Keratinocyte (primary cell): ENCODE data around the gene ZNF831. TPM values are rescaled to one million over a fixed set of nuclear protein-coding genes. Genes with fewer than 3 reads are reported as not detected.

Source experiments
- DNase-seq: peaks from one replicate; pipeline ENCODE4 v3.0.0-alpha.2; 2011; ENCODE audit warnings: low read depth, missing footprints, low spot score
- FAIRE-seq: peaks from 2 replicates; lab custom pipeline; 2011; peaks lifted over from hg19 to GRCh38; lab: Jason Lieb, UNC
- H2AFZ ChIP-seq: 2 replicates; pipeline ENCODE4 v1.6.0; 2012; ENCODE audit warnings: low read length, control low read depth, inconsistent platforms; ENCODE audit not compliant: control insufficient read depth
- H3K27ac ChIP-seq: 2 replicates; pipeline ENCODE4 v1.5.1; 2011; ENCODE audit warnings: low read length; ENCODE audit not compliant: control insufficient read depth, insufficient read depth
- H3K27me3 ChIP-seq: 3 replicates; pipeline ENCODE4 v1.6.0; 2011; ENCODE audit warnings: low read length; ENCODE audit not compliant: control insufficient read depth, insufficient read depth; ENCODE audit errors: extremely low read depth
- H3K36me3 ChIP-seq, 2 experiments: 2 replicates in 1 of 2; 3 replicates in 1 of 2; pipeline ENCODE4 v1.5.1; 2011; ENCODE audit warnings: low read length in 2 of 2, mild to moderate bottlenecking in 1 of 2; ENCODE audit not compliant: control insufficient read depth in 2 of 2, insufficient read depth in 2 of 2; ENCODE audit errors: extremely low read depth in 1 of 2
- H3K4me1 ChIP-seq: 3 replicates; pipeline ENCODE4 v1.5.1; 2011; ENCODE audit warnings: low read length; ENCODE audit not compliant: control insufficient read depth, insufficient read depth; ENCODE audit errors: extremely low read depth
- H3K4me2 ChIP-seq: 3 replicates; pipeline ENCODE4 v1.6.0; 2011; ENCODE audit warnings: low read depth, low read length; ENCODE audit not compliant: control insufficient read depth, insufficient read depth; ENCODE audit errors: extremely low read depth
- H3K4me3 ChIP-seq, 3 experiments: fragments of 200-600 bp in 1 of 3; sonication (generic) in 1 of 3; 2 replicates in 2 of 3; 3 replicates in 1 of 3; pipeline ENCODE4 v1.5.1; 2011 to 2016; ENCODE audit warnings: low read length in 3 of 3, mild to moderate bottlenecking in 3 of 3, control low read depth in 2 of 3, inconsistent platforms in 1 of 3, low read depth in 1 of 3, mixed read lengths in 1 of 3, mixed run types in 1 of 3, moderate library complexity in 1 of 3; ENCODE audit not compliant: control insufficient read depth in 2 of 3, insufficient read depth in 2 of 3; ENCODE audit errors: extremely low read depth in 1 of 3
- H3K79me2 ChIP-seq: 2 replicates; pipeline ENCODE4 v1.6.0; 2012; ENCODE audit warnings: low read length; ENCODE audit not compliant: control insufficient read depth, insufficient read depth
- H3K9ac ChIP-seq: 3 replicates; pipeline ENCODE4 v1.6.0; 2011; ENCODE audit warnings: low read length; ENCODE audit not compliant: control insufficient read depth, insufficient read depth; ENCODE audit errors: extremely low read depth
- H3K9me1 ChIP-seq: 3 replicates; pipeline ENCODE4 v1.6.0; 2011; ENCODE audit warnings: low read length; ENCODE audit not compliant: control insufficient read depth, insufficient read depth; ENCODE audit errors: extremely low read depth
- H3K9me3 ChIP-seq: 2 replicates; pipeline ENCODE4 v1.5.1; 2012; ENCODE audit warnings: low read depth, low read length; ENCODE audit not compliant: control insufficient read depth
- H4K20me1 ChIP-seq: 3 replicates; pipeline ENCODE4 v1.6.0; 2011; ENCODE audit warnings: low read length; ENCODE audit not compliant: control insufficient read depth, insufficient read depth; ENCODE audit errors: extremely low read depth
- CTCF ChIP-seq, 3 experiments: IDR thresholded peaks in 1 of 3; conservative IDR thresholded peaks in 1 of 3; optimal IDR thresholded peaks in 1 of 3; 2 replicates in 2 of 3; 3 replicates in 1 of 3; pipeline versions ENCODE3 to v1.5.1; 2011; ENCODE audit warnings: low read length in 3 of 3, mild to moderate bottlenecking in 3 of 3, moderate library complexity in 2 of 3, control low read depth in 1 of 3, inconsistent platforms in 1 of 3; ENCODE audit not compliant: insufficient read depth in 2 of 3; ENCODE audit errors: extremely low read depth in 1 of 3
- EZH2 ChIP-seq: IDR thresholded peaks from one replicate; pipeline ENCODE4 v1.6.1; 2012; ENCODE audit warnings: inconsistent platforms, mild to moderate bottlenecking, low read length, moderate library complexity
- dilution Hi-C: fragments of 300-500 bp; cut with MboI; formaldehyde crosslinking; loops from one replicate; pipeline ENCODE4 v1.7.0; 2020; ENCODE audit warnings: low sequenced_read_pairs; ENCODE audit not compliant: extremely low pct_ligation_motif_present
- polyA plus RNA-seq, 5 experiments: library from polyadenylated mRNA; depleted of rRNA in 3 of 5; stranded (reverse) in 3 of 5; stranded (forward) in 1 of 5; unstranded in 1 of 5; fragments of >200 nt; gene quantifications; 1 replicate in 1 of 5; 2 replicates in 3 of 5; 3 replicates in 1 of 5; pipeline versions ENCODE4 v1.2.1 to v1.2.3, GENCODE V29; 2011 to 2012; ENCODE audit warnings: missing spikeins in 2 of 5, low read depth in 1 of 5, low replicate concordance in 1 of 5

The ZNF831 gene
- polyA plus RNA-seq, 1 donor (not counting 4 experiments of a cell fraction or from before 2014, with no cell fraction given): not detected

DNA sequence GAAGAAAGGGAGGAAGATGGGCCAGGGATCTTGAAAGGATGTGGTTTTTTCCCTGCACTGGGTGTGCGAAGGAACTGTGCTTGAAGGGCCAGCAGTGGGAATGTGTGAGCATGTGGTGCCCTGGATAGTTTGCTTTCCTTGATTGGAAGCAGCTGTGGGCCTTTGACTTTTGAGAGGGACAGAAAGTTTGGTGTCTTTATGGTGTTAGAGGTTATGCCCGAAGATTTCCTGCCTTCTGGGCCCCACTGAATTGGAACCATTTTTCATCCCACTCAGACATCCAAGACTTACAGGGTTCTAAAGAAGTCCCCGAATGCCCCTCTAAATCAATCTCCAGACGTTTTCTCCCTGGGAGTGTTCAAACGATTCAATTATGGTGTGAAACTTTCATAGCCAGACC, 113.3 kb downstream of the ZNF831 start:
- no peaks in the 10 kb centered on the region for H4K20me1 ChIP-seq
- no peaks in the 10 kb centered on the region for H3K9me3 ChIP-seq
- no peaks in the 10 kb centered on the region for H3K36me3 ChIP-seq
- no peak overlapping the region for H2AFZ ChIP-seq
- H3K4me3 ChIP-seq: no peak overlapping the region
- no peak for DNase-seq
- no peaks in the 10 kb centered on the region for H3K27me3 ChIP-seq
- no peak overlapping the region for H3K9ac ChIP-seq
- FAIRE-seq: no peak
- TF ChIP-seq EZH2 (no peak), CTCF (optimal IDR thresholded peaks at IDR 0.05 in 1 of 3, IDR thresholded peaks at IDR 0.05 in 1 of 3, conservative IDR thresholded peaks at IDR 0.05 in 1 of 3; ENCODE audit: extremely low read depth in 1 of 3, insufficient read depth in 2 of 3, low read length in 3 of 3) (no peak)
- no peaks in the 10 kb centered on the region for H3K4me1 ChIP-seq
- no peaks in the 10 kb centered on the region for H3K9me1 ChIP-seq
- H3K4me2 ChIP-seq: no peak overlapping the region
- H3K79me2 ChIP-seq: no peaks in the 10 kb centered on the region
- H3K27ac ChIP-seq: no peak overlapping the region
- dilution Hi-C loops: no loop called here

DNA sequence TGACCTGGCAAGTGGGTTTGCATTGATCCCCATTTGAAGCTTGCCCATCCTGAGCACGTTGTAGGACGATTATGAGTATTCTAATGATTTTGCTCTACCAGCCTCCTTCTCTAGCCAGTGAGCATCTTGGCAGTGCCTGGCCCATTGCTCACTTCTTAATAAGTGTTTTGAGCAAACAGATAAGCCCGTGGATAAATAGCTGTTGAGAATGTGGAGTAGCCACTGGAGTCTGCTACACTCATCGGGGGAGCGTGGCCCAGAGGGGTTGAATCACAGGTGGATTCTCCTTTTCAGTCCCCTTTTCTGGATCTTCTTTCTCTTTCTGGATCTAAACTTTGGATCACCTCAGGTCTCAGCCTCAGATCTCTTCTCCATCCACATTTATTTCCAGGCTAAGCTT, 120.8 kb downstream of the ZNF831 start:
- H4K20me1 ChIP-seq: no peaks in the 10 kb centered on the region
- FAIRE-seq: no peak
- no peaks in the 10 kb centered on the region for H3K4me1 ChIP-seq
- TF ChIP-seq CTCF (optimal IDR thresholded peaks at IDR 0.05 in 1 of 3, IDR thresholded peaks at IDR 0.05 in 1 of 3, conservative IDR thresholded peaks at IDR 0.05 in 1 of 3; ENCODE audit: extremely low read depth in 1 of 3, insufficient read depth in 2 of 3, low read length in 3 of 3) (no peak), EZH2 (no peak)
- no peak overlapping the region for H3K4me3 ChIP-seq
- DNase-seq: no peak
- H3K27ac ChIP-seq: no peak overlapping the region
- H3K9me3 ChIP-seq: no peaks in the 10 kb centered on the region
- no peak overlapping the region for H3K9ac ChIP-seq
- H3K79me2 ChIP-seq: no peaks in the 10 kb centered on the region
- dilution Hi-C loops: no loop called here
- H2AFZ ChIP-seq: no peak overlapping the region
- H3K36me3 ChIP-seq: no peaks in the 10 kb centered on the region
- no peaks in the 10 kb centered on the region for H3K27me3 ChIP-seq
- no peak overlapping the region for H3K4me2 ChIP-seq
- no peaks in the 10 kb centered on the region for H3K9me1 ChIP-seq
